Hepatocyte (in vitro differentiated cells): ENCODE results near the gene CBX7. TPM values are rescaled to one million over a fixed set of nuclear protein-coding genes. Genes with fewer than 3 reads are reported as not detected.

Experiments
- DNase-seq: peaks from one replicate; pipeline ENCODE4 v3.0.0-alpha.2; 2016; ENCODE audit warnings: low spot score
- H2AFZ ChIP-seq: fragments of 200-600 bp; sonication (generic); 2 replicates; pipeline ENCODE4 v1.6.0; 2016; ENCODE audit warnings: antibody characterized with exemption, mild to moderate bottlenecking
- H3K27ac ChIP-seq: fragments of 200-600 bp; sonication (generic); 2 replicates; pipeline ENCODE4 v1.5.1; 2016; ENCODE audit warnings: mild to moderate bottlenecking
- H3K27me3 ChIP-seq: fragments of 200-600 bp; sonication (generic); 2 replicates; pipeline ENCODE4 v1.6.1; 2016
- H3K36me3 ChIP-seq: fragments of 200-600 bp; sonication (generic); replicated peaks from 2 replicates; pipeline ENCODE4 v1.5.1; 2016; ENCODE audit warnings: low read depth; ENCODE audit not compliant: insufficient read depth
- H3K4me1 ChIP-seq: fragments of 200-600 bp; sonication (generic); 2 replicates; pipeline ENCODE4 v1.5.1; 2016; ENCODE audit warnings: mild to moderate bottlenecking, moderate library complexity; ENCODE audit not compliant: insufficient read depth
- H3K4me2 ChIP-seq: fragments of 200-600 bp; sonication (generic); 2 replicates; pipeline ENCODE4 v1.6.0; 2016
- H3K4me3 ChIP-seq: fragments of 200-600 bp; sonication (generic); 2 replicates; pipeline ENCODE4 v1.5.1; 2016; ENCODE audit warnings: mild to moderate bottlenecking
- H3K79me2 ChIP-seq: fragments of 200-600 bp; sonication (generic); 2 replicates; pipeline ENCODE4 v1.6.0; 2017; ENCODE audit warnings: mild to moderate bottlenecking
- H3K9me2 ChIP-seq: fragments of 200-600 bp; sonication (generic); replicated peaks from 2 replicates; pipeline ENCODE4 v1.6.0; 2017; ENCODE audit warnings: mild to moderate bottlenecking; ENCODE audit not compliant: insufficient read depth
- H3K9me3 ChIP-seq: fragments of 200-600 bp; sonication (generic); 2 replicates; pipeline ENCODE4 v1.5.1; 2016; ENCODE audit warnings: low read depth, mild to moderate bottlenecking
- H4K20me1 ChIP-seq: fragments of 200-600 bp; sonication (generic); 2 replicates; pipeline ENCODE4 v1.6.0; 2016; ENCODE audit warnings: mild to moderate bottlenecking; ENCODE audit not compliant: insufficient read depth, poor library complexity, severe bottlenecking
- CTCF ChIP-seq: fragments of 200-600 bp; sonication (generic); IDR thresholded peaks from 2 replicates; pipeline ENCODE4 v1.5.1; 2016; ENCODE audit warnings: antibody characterized with exemption, mild to moderate bottlenecking; ENCODE audit not compliant: poor library complexity
- EZH2 ChIP-seq: fragments of 200-600 bp; sonication (generic); IDR thresholded peaks from 2 replicates; pipeline ENCODE4 v1.6.1; 2016; ENCODE audit warnings: antibody characterized with exemption, mild to moderate bottlenecking, borderline replicate concordance
- EZH2phosphoT487 ChIP-seq: fragments of 200-600 bp; sonication (generic); IDR thresholded peaks from one replicate; pipeline ENCODE4 v1.6.1; 2018; ENCODE audit warnings: antibody characterized with exemption, mild to moderate bottlenecking, low read depth, moderate library complexity; ENCODE audit not compliant: unreplicated experiment, severe bottlenecking
- WGBS: methylation state at CpG from one replicate; pipeline ENCODE4 v1.1.6; 2016; ENCODE audit warnings: low lambda C conversion rate; ENCODE audit errors: missing lambda C conversion rate; 5-methylcytosine and 5-hydroxymethylcytosine counted together
- polyA plus RNA-seq: library from polyadenylated mRNA; unstranded; fragments of >200 nt; fragmentation: Nextera tagmentation; extraction: Ambion mirVana; gene quantifications from 2 replicates; pipeline ENCODE4 v1.2.1, GENCODE V29; 2016
- total RNA-seq: library from RNA; depleted of rRNA; stranded (reverse); fragments of >200 nt; gene quantifications from 2 replicates; pipeline ENCODE4 v1.2.3, GENCODE V29; 2014

The CBX7 gene
- total and polyA plus RNA-seq, 2 experiments from 2014 or later = 4.2 to 9.6 TPM

- 94% methylated on average over 3 of the region's 3 CpGs for WGBS
- no peak overlapping the region for H2AFZ ChIP-seq
- H3K9me3 ChIP-seq = no peaks in the 10 kb centered on the region
These were observed 56.5 kb downstream of the CBX7 start for GRCh38 chr22:39095971-39096370.

GRCh38 chr22:39094717-39095389, 57.6 kb downstream of the CBX7 start:
- no peaks in the 10 kb centered on the region for H3K79me2 ChIP-seq
- no peaks in the 10 kb centered on the region for H3K4me1 ChIP-seq
- H4K20me1 ChIP-seq = no peaks in the 10 kb centered on the region
- H3K27me3 ChIP-seq = no peaks in the 10 kb centered on the region
- DNase-seq = no peak
- H3K4me3 ChIP-seq = no peak overlapping the region
- H3K4me2 ChIP-seq = no peak overlapping the region
- WGBS = 87% methylated on average over 14 of the region's 14 CpGs
- no peak overlapping the region for H3K27ac ChIP-seq
- H3K9me3 ChIP-seq = no peaks in the 10 kb centered on the region
- no peak for TF ChIP-seq EZH2phosphoT487
- no peaks in the 10 kb centered on the region for H3K36me3 ChIP-seq
- no peaks in the 10 kb centered on the region for H3K9me2 ChIP-seq
- H2AFZ ChIP-seq = no peak overlapping the region

More at GRCh38 chr22:39095971-39096370, 56.5 kb downstream of the CBX7 start:
- Histone ChIP-seq H3K27ac (no peak overlapping the region), H3K36me3 (no peaks in the 10 kb centered on the region), H3K4me2 (no peak overlapping the region), H3K27me3 (no peaks in the 10 kb centered on the region), H3K4me3 (no peak overlapping the region), H3K4me1 (no peaks in the 10 kb centered on the region), H3K79me2 (no peaks in the 10 kb centered on the region), H3K9me2 (no peaks in the 10 kb centered on the region), H4K20me1 (no peaks in the 10 kb centered on the region)
- no peak for TF ChIP-seq EZH2phosphoT487
- no peak for DNase-seq

GRCh38 chr22:39092111-39092862, 60.2 kb downstream of the CBX7 start:
- Histone ChIP-seq H4K20me1 (no peaks in the 10 kb centered on the region), H3K27ac (no peak overlapping the region), H3K4me1 (no peaks in the 10 kb centered on the region), H3K4me3 (no peak overlapping the region), H3K9me2 (no peaks in the 10 kb centered on the region), H3K79me2 (no peaks in the 10 kb centered on the region), H3K36me3 (no peaks in the 10 kb centered on the region), H3K4me2 (no peak overlapping the region), H3K9me3 (no peaks in the 10 kb centered on the region), H3K27me3 (no peaks in the 10 kb centered on the region), H2AFZ (no peak overlapping the region)
- DNase-seq = no peak
- WGBS = 83% methylated on average over 8 of the region's 8 CpGs
- TF ChIP-seq EZH2phosphoT487 (no peak), CTCF (no peak), EZH2 (no peak)

- Histone ChIP-seq H3K27me3 (no peaks in the 10 kb centered on the region), H4K20me1 (no peaks in the 10 kb centered on the region), H3K4me2 (no peak overlapping the region), H3K27ac (no peak overlapping the region), H2AFZ (no peak overlapping the region), H3K4me3 (no peak overlapping the region), H3K9me3 (no peaks in the 10 kb centered on the region), H3K9me2 (no peaks in the 10 kb centered on the region), H3K79me2 (no peaks in the 10 kb centered on the region), H3K36me3 (no peaks in the 10 kb centered on the region), H3K4me1 (no peaks in the 10 kb centered on the region)
- DNase-seq = no peak
- no peak for TF ChIP-seq EZH2
- TF ChIP-seq EZH2phosphoT487 = no peak
- TF ChIP-seq CTCF = no peak
- WGBS = 90% methylated on average over 23 of the region's 23 CpGs
These were observed 61.1 kb downstream of the CBX7 start for GRCh38 chr22:39091126-39092081.
